Activated CD4-positive, alpha-beta memory T cell treated with anti-CD3 and anti-CD28 coated beads for 36 hours (primary cell): ENCODE results near the gene IGF1R. TPM values are rescaled to one million over a fixed set of nuclear protein-coding genes. Genes with fewer than 3 reads are reported as not detected.
A peak's percentile ranks its signal among the peaks of the same experiment; 100 is the strongest.

Experiments used
- CTCF ChIA-PET: fragments of 350-600 bp; sonication (Branson Sonifier 250); formaldehyde crosslinking; loops from one replicate; lab custom pipeline; 2021; ENCODE audit warnings: antibody characterized with exemption, inconsistent platforms; lab: Charles Lee
- POLR2A ChIA-PET: fragments of 350-600 bp; sonication (Branson Sonifier 250); formaldehyde crosslinking; loops from one replicate; lab custom pipeline; 2021; ENCODE audit warnings: antibody characterized with exemption; lab: Charles Lee
- DNase-seq: peaks from one replicate; pipeline ENCODE4 v3.0.0-alpha.2; 2020
- H3K27ac Mint-ChIP-seq: one replicate; pipeline ENCODE4 v1.8.0; 2021; ENCODE audit warnings: mixed read lengths
- H3K27me3 Mint-ChIP-seq: one replicate; pipeline ENCODE4 v1.8.0; 2021; ENCODE audit warnings: mixed read lengths
- H3K36me3 Mint-ChIP-seq: one replicate; pipeline ENCODE4 v1.8.0; 2021; ENCODE audit warnings: mixed read lengths
- H3K4me1 Mint-ChIP-seq: one replicate; pipeline ENCODE4 v1.8.0; 2021; ENCODE audit warnings: low read depth, mixed read lengths
- H3K4me3 Mint-ChIP-seq: one replicate; pipeline ENCODE4 v1.8.0; 2021; ENCODE audit warnings: mild to moderate bottlenecking, mixed read lengths
- H3K9me3 Mint-ChIP-seq: one replicate; pipeline ENCODE4 v1.8.0; 2021; ENCODE audit warnings: mixed read lengths
- intact Hi-C: fragments of 100-400 bp; cut with micrococcal nuclease; formaldehyde crosslinking; loops from one replicate; pipeline ENCODE4 v1.15.1; 2023
- total RNA-seq, 2 experiments: library from RNA; stranded (reverse); gene quantifications; one replicate each; pipeline ENCODE4 v1.2.3, GENCODE V29; 2021

The IGF1R gene
- total RNA-seq, 2 experiments from 2014 or later, result 13.2 to 14.8 TPM

GRCh38 chr15:98907927-98908471 is 259.7 kb downstream of the IGF1R start:
- Mint-ChIP-seq H3K27me3 (no peaks in the 10 kb centered on the region), H3K4me3 (no peak overlapping the region), H3K36me3 (peaks cover 4% of the 10 kb centered on the region), H3K4me1 (peaks cover 8% of the 10 kb centered on the region), H3K9me3 (no peaks in the 10 kb centered on the region), H3K27ac (no peak overlapping the region)
- CTCF ChIA-PET, result no interaction called here
- intact Hi-C loops, result loop anchor here (10.0 kb wide), 1 partner anchor 147 kb away; no protein-coding TSS in a partner anchor
- no peak for DNase-seq
- POLR2A ChIA-PET, result no interaction called here

DNA sequence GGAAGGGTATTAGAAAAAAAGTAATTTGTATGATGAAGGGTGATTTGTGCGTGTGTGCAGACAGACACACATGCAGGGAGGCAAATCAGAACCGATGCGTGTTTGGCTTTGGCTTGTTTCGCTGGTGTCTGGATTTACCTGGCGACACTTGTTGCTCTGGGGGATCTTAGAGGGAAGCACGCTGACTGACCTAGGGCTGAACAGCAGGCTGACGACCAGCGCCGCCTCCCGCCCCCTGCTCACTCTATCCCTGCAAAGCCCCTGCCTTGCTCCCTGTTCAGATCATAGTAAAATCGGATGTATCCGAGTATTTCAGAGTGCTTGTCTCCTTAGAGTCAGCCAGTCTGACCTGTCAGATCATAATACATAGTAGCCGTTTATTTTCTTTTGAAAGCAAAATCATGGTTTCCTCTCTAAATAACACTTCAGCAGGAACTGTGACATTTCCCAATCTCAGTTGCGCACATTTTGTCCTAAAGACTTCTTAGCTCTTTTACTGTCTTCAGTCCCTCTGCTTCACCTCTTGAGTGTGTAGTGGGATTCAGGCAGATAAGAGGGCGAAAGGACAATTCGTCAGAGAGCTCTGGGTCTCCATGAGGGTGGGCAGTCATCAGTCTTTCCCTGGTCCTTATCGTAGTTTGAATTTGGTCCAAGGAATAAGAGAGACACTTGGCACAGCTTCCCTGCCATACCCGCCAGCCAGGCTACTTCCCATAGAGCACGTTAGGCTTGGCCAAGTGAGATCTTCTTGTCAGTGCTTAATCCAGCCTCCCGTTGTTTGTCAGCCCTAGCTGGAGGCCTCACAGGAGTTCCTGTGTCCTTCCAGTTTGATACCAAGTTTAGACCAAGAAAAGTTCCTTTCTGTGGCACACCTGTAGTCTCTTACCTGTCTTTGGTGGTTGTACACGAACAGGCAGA is 261.9 kb downstream of the IGF1R start:
- POLR2A ChIA-PET, result no interaction called here
- H3K4me3 Mint-ChIP-seq, result no peak overlapping the region
- H3K4me1 Mint-ChIP-seq, result peaks cover 4% of the 10 kb centered on the region
- H3K36me3 Mint-ChIP-seq, result peaks cover 7% of the 10 kb centered on the region
- intact Hi-C loops, result loop anchor here (10.0 kb wide), 1 partner anchor 145 kb away; no protein-coding TSS in a partner anchor
- no peaks in the 10 kb centered on the region for H3K9me3 Mint-ChIP-seq
- DNase-seq, result no peak
- H3K27me3 Mint-ChIP-seq, result no peaks in the 10 kb centered on the region
- CTCF ChIA-PET, result no interaction called here
- no peak overlapping the region for H3K27ac Mint-ChIP-seq

GRCh38 chr15:98914626-98915025 is 266.3 kb downstream of the IGF1R start:
- peak; percentile 31 for DNase-seq
- Mint-ChIP-seq H3K4me3 (no peak overlapping the region), H3K27ac (peak overlapping the region; percentile 8), H3K27me3 (no peaks in the 10 kb centered on the region), H3K9me3 (no peaks in the 10 kb centered on the region), H3K4me1 (peaks cover 9% of the 10 kb centered on the region), H3K36me3 (peaks cover 11% of the 10 kb centered on the region)
- ChIA-PET CTCF (interaction anchor here (1.0 kb wide), 1 partner anchor 32 kb away, joined by 3 read pairs; no protein-coding TSS in a partner anchor), POLR2A (no interaction called here)
- intact Hi-C loops, result no loop called here

DNA sequence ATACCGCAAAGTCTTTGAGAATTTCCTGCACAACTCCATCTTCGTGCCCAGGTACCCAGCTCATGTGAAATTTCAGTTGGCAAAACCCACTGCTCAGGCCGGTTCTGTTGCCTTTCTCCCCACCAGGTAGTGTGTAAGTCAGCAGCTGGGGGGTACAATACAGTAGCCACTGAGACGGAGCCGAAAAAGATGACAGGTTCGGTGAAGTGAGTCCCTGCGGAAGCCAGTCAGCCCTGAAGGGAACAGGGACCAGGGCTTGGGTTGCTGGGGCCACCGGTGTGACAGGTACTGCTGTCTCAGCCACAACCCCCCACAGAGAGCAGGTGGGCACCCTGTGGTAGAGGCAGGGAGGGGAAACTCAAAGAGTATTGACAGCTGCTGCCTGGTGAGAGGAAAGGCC is 268.5 kb downstream of the IGF1R start:
- Mint-ChIP-seq H3K9me3 (no peaks in the 10 kb centered on the region), H3K36me3 (peaks cover 10% of the 10 kb centered on the region), H3K4me3 (no peak overlapping the region), H3K27me3 (no peaks in the 10 kb centered on the region), H3K27ac (no peak overlapping the region), H3K4me1 (peaks cover 16% of the 10 kb centered on the region)
- no peak for DNase-seq
- ChIA-PET CTCF (no interaction called here), POLR2A (no interaction called here)
- intact Hi-C loops, result no loop called here

DNA sequence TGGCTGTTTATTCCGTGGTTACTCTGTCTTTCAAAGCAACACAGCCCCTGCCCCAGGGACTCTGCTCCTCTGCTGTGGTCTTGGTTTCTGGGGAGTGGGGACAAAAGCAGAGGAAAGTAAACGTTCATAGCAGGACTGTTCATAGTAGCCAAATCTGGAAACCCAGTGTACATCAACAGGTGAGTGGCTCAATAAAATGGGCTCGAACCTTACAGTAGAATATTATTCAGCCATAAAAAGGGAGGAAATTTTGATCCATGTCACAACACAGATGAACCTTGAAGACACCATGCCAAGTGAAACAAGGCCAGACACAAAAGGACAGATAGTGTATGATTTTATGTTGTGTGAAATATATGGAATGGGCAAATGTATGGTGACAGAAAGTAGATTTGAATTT is 269.1 kb downstream of the IGF1R start:
- Mint-ChIP-seq H3K36me3 (peaks cover 10% of the 10 kb centered on the region), H3K4me1 (peaks cover 16% of the 10 kb centered on the region), H3K9me3 (no peaks in the 10 kb centered on the region), H3K4me3 (no peak overlapping the region), H3K27ac (no peak overlapping the region), H3K27me3 (no peaks in the 10 kb centered on the region)
- CTCF ChIA-PET, result interaction anchor here (0.7 kb wide), 1 partner anchor 139 kb away, joined by 3 read pairs; no protein-coding TSS in a partner anchor
- DNase-seq, result no peak
- POLR2A ChIA-PET, result no interaction called here
- intact Hi-C loops, result no loop called here

DNA sequence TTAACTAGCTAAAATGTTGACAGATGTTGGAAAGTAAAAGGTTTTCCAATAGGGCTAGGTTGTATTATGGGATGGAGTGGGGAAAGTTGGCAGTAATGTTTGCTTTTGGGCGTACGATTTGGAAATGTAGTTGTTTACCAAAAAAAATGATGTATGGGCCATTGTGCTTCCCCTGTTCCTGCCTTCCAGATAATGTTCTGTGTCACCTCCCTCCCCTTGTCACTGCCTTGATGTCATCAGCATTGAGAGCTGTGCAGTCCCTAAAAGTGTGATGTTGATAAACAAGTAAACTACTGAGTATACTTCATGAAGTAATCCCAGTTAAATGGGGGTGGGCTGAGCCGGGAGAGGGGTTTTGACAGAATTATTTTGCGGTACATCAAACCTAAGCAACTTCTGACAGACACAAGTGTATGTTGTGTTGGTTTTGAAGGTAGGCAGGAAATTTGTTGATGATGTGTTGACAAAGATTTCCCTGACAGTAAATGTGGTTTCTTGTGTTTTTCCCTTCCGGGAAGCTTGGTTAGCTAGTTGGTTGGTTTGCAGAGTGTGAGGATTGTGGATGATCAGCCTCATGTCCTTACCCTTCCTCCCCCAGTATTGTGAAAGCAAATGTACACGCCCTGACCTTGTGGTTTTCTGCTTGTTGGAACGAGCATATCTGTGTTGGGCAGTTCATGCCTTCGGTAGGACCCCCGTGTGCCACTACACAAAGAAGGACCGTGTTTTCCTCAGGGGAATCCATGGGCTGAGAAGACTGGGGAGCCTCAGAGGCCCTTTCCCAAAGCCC is 271.9 kb downstream of the IGF1R start:
- H3K27ac Mint-ChIP-seq, result peak overlapping the region; percentile 43
- H3K36me3 Mint-ChIP-seq, result peaks cover 9% of the 10 kb centered on the region

GRCh38 chr15:98923171-98923570 is 274.8 kb downstream of the IGF1R start:
- no peak overlapping the region for H3K27ac Mint-ChIP-seq
- H3K4me3 Mint-ChIP-seq, result no peak overlapping the region
- CTCF ChIA-PET, result no interaction called here
- H3K4me1 Mint-ChIP-seq, result peaks cover 12% of the 10 kb centered on the region
- POLR2A ChIA-PET, result no interaction called here
- peaks cover 3% of the 10 kb centered on the region for H3K36me3 Mint-ChIP-seq
- H3K27me3 Mint-ChIP-seq, result no peaks in the 10 kb centered on the region
- DNase-seq, result no peak
- intact Hi-C loops, result no loop called here
- no peaks in the 10 kb centered on the region for H3K9me3 Mint-ChIP-seq

More for the DNA sequence above, 271.9 kb downstream of the IGF1R start:
- peaks cover 12% of the 10 kb centered on the region for H3K4me1 Mint-ChIP-seq
- CTCF ChIA-PET, result no interaction called here
- intact Hi-C loops, result no loop called here
- H3K9me3 Mint-ChIP-seq, result no peaks in the 10 kb centered on the region
- POLR2A ChIA-PET, result no interaction called here
- H3K27me3 Mint-ChIP-seq, result no peaks in the 10 kb centered on the region
- no peak overlapping the region for H3K4me3 Mint-ChIP-seq
- no peak for DNase-seq

GRCh38 chr15:98923579-98923978 is 275.2 kb downstream of the IGF1R start:
- H3K4me1 Mint-ChIP-seq, result peaks cover 12% of the 10 kb centered on the region
- H3K9me3 Mint-ChIP-seq, result no peaks in the 10 kb centered on the region
- no peak overlapping the region for H3K4me3 Mint-ChIP-seq
- H3K27ac Mint-ChIP-seq, result no peak overlapping the region
- ChIA-PET POLR2A (no interaction called here), CTCF (no interaction called here)
- H3K27me3 Mint-ChIP-seq, result no peaks in the 10 kb centered on the region
- H3K36me3 Mint-ChIP-seq, result peaks cover 3% of the 10 kb centered on the region
- intact Hi-C loops, result no loop called here
- no peak for DNase-seq

- intact Hi-C loops, result no loop called here
- ChIA-PET POLR2A (no interaction called here), CTCF (no interaction called here)
- no peak overlapping the region for H3K4me3 Mint-ChIP-seq
- H3K27me3 Mint-ChIP-seq, result no peaks in the 10 kb centered on the region
- H3K36me3 Mint-ChIP-seq, result peaks cover 3% of the 10 kb centered on the region
- H3K4me1 Mint-ChIP-seq, result peaks cover 7% of the 10 kb centered on the region
- no peak overlapping the region for H3K27ac Mint-ChIP-seq
- no peak for DNase-seq
- no peaks in the 10 kb centered on the region for H3K9me3 Mint-ChIP-seq
Measured at GRCh38 chr15:98924401-98925049, 276.2 kb downstream of the IGF1R start.

GRCh38 chr15:98926236-98926635 is 277.9 kb downstream of the IGF1R start:
- Mint-ChIP-seq H3K27ac (no peak overlapping the region), H3K36me3 (peaks cover 7% of the 10 kb centered on the region), H3K9me3 (no peaks in the 10 kb centered on the region), H3K4me1 (no peaks in the 10 kb centered on the region), H3K4me3 (no peak overlapping the region), H3K27me3 (no peaks in the 10 kb centered on the region)
- ChIA-PET CTCF (no interaction called here), POLR2A (no interaction called here)
- no peak for DNase-seq
- intact Hi-C loops, result no loop called here

- intact Hi-C loops, result no loop called here
- ChIA-PET POLR2A (no interaction called here), CTCF (no interaction called here)
- Mint-ChIP-seq H3K36me3 (peaks cover 7% of the 10 kb centered on the region), H3K27me3 (no peaks in the 10 kb centered on the region), H3K27ac (no peak overlapping the region), H3K9me3 (no peaks in the 10 kb centered on the region), H3K4me1 (no peaks in the 10 kb centered on the region), H3K4me3 (no peak overlapping the region)
- DNase-seq, result no peak
Measured at GRCh38 chr15:98927022-98927421, 278.7 kb downstream of the IGF1R start.

GRCh38 chr15:98927996-98928395 is 279.7 kb downstream of the IGF1R start:
- Mint-ChIP-seq H3K4me3 (no peak overlapping the region), H3K9me3 (no peaks in the 10 kb centered on the region), H3K27ac (no peak overlapping the region), H3K27me3 (no peaks in the 10 kb centered on the region), H3K4me1 (no peaks in the 10 kb centered on the region), H3K36me3 (peaks cover 7% of the 10 kb centered on the region)
- ChIA-PET CTCF (no interaction called here), POLR2A (no interaction called here)
- DNase-seq, result no peak
- intact Hi-C loops, result no loop called here
